ENCODE data around the gene PCSK1. TPM values are rescaled to one million over a fixed set of nuclear protein-coding genes. Genes with fewer than 3 reads are reported as not detected.

Gene PCSK1
- total RNA-seq, 1 donor from 2014 or later = not detected

DNA sequence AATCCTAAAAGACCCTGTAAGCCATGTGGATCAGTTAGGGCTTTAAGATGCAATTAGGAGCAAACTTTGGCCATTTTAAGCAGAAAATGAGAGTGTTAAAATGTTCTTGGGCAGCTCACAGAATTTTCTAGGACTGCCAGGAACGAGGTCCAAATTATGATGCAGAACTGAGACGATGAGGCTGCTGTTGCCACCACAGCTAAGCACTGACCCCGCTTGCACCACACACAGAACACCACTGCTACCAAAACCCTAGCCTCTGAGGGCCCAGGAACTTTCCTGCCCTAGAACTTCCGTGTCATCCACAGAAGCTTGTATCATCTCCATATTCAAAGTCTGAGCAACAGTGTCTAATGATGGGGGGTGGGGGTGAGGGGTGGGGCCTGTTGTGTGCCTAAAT, 41.0 kb upstream of the PCSK1 start:
- Mint-ChIP-seq H3K4me3 (ENCODE audit: unreplicated experiment) (no peak overlapping the region), H3K4me1 (ENCODE audit: unreplicated experiment) (no peaks in the 10 kb centered on the region), H3K27ac (ENCODE audit: unreplicated experiment) (no peak overlapping the region), H3K9me3 (ENCODE audit: unreplicated experiment) (no peaks in the 10 kb centered on the region), H3K27me3 (ENCODE audit: unreplicated experiment) (peaks cover 43% of the 10 kb centered on the region), H3K36me3 (ENCODE audit: unreplicated experiment) (no peaks in the 10 kb centered on the region)
- no peak for DNase-seq (ENCODE audit: extremely low spot score, unreplicated experiment)
- TF ChIP-seq, protein P1, sequence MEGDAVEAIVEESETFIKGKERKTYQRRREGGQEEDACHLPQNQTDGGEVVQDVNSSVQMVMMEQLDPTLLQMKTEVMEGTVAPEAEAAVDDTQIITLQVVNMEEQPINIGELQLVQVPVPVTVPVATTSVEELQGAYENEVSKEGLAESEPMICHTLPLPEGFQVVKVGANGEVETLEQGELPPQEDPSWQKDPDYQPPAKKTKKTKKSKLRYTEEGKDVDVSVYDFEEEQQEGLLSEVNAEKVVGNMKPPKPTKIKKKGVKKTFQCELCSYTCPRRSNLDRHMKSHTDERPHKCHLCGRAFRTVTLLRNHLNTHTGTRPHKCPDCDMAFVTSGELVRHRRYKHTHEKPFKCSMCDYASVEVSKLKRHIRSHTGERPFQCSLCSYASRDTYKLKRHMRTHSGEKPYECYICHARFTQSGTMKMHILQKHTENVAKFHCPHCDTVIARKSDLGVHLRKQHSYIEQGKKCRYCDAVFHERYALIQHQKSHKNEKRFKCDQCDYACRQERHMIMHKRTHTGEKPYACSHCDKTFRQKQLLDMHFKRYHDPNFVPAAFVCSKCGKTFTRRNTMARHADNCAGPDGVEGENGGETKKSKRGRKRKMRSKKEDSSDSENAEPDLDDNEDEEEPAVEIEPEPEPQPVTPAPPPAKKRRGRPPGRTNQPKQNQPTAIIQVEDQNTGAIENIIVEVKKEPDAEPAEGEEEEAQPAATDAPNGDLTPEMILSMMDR (IDR thresholded peaks at IDR 0.05) = no peak

DNA sequence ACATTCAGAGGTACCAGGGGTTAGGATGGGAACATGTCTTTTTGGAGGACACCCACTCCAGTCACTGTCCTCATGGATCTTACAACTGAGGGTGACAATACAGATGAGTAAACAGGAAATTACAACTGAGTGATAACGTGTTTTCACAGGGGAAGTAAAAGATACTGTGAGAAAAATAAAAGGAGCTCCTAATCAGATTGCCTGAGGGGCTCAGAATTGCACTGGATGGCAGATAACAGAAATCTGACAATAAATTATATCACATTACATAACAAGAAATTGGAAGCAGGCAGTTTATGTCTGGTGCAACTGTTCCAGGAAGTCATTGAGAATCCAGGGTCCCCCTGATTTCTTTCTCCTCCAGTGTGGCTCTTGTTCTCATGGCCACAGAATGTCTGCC, 40.1 kb upstream of the PCSK1 start:
- no peak overlapping the region for H3K27ac Mint-ChIP-seq (ENCODE audit: unreplicated experiment)
- H3K4me1 Mint-ChIP-seq (ENCODE audit: unreplicated experiment) = no peaks in the 10 kb centered on the region
- no peak for DNase-seq (ENCODE audit: extremely low spot score, unreplicated experiment)
- TF ChIP-seq, protein P1 (IDR thresholded peaks at IDR 0.05) = no peak
- peaks cover 50% of the 10 kb centered on the region for H3K27me3 Mint-ChIP-seq (ENCODE audit: unreplicated experiment)
- no peaks in the 10 kb centered on the region for H3K9me3 Mint-ChIP-seq (ENCODE audit: unreplicated experiment)
- H3K36me3 Mint-ChIP-seq (ENCODE audit: unreplicated experiment) = no peaks in the 10 kb centered on the region
- H3K4me3 Mint-ChIP-seq (ENCODE audit: unreplicated experiment) = no peak overlapping the region

DNA sequence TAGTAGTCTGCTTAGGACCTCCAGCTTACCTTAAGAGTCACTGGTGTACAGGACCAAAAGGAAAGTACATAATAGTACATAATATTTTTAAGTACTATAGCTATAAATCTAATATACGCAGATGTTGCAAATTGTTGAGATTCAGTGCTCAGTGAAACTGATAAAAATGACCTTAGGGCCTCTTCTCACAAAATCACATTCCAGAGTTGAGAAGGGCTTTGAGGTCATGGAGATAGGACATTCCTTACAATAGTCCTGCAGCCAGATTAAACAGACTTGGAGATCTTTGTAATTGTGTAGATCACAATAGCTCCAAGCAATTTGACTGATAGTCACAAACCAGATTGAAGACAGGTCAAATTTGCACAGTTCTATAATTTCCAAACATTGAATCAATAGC, 37.7 kb upstream of the PCSK1 start:
- no peaks in the 10 kb centered on the region for H3K9me3 Mint-ChIP-seq (ENCODE audit: unreplicated experiment)
- H3K4me1 Mint-ChIP-seq (ENCODE audit: unreplicated experiment) = no peaks in the 10 kb centered on the region
- no peak for DNase-seq (ENCODE audit: extremely low spot score, unreplicated experiment)
- H3K27me3 Mint-ChIP-seq (ENCODE audit: unreplicated experiment) = peaks cover 55% of the 10 kb centered on the region
- H3K27ac Mint-ChIP-seq (ENCODE audit: unreplicated experiment) = no peak overlapping the region
- TF ChIP-seq, protein P1 (IDR thresholded peaks at IDR 0.05) = no peak
- no peak overlapping the region for H3K4me3 Mint-ChIP-seq (ENCODE audit: unreplicated experiment)
- H3K36me3 Mint-ChIP-seq (ENCODE audit: unreplicated experiment) = no peaks in the 10 kb centered on the region

DNA sequence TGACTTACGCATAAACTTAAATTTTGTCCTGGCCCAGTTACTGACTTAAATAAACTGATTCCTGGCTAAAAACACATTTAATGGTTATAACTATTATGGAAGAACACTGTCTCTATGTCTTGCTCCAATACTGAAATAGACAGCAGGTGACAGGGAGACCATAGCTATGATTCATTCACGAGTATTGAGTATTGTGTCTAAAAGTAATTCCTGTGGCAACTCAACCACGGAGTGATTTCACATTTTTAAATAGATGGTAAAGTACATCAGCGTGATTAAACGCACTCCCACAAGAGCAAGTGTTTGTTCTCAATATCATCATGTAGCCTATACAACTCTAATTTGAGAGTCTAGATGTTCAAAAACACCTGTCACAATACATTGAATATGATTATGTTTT, 35.9 kb upstream of the PCSK1 start:
- no peak for DNase-seq (ENCODE audit: extremely low spot score, unreplicated experiment)
- H3K9me3 Mint-ChIP-seq (ENCODE audit: unreplicated experiment) = no peaks in the 10 kb centered on the region
- peaks cover 62% of the 10 kb centered on the region for H3K27me3 Mint-ChIP-seq (ENCODE audit: unreplicated experiment)
- H3K36me3 Mint-ChIP-seq (ENCODE audit: unreplicated experiment) = no peaks in the 10 kb centered on the region
- no peaks in the 10 kb centered on the region for H3K4me1 Mint-ChIP-seq (ENCODE audit: unreplicated experiment)
- no peak overlapping the region for H3K27ac Mint-ChIP-seq (ENCODE audit: unreplicated experiment)
- TF ChIP-seq, protein P1 (IDR thresholded peaks at IDR 0.05) = no peak
- H3K4me3 Mint-ChIP-seq (ENCODE audit: unreplicated experiment) = no peak overlapping the region

DNA sequence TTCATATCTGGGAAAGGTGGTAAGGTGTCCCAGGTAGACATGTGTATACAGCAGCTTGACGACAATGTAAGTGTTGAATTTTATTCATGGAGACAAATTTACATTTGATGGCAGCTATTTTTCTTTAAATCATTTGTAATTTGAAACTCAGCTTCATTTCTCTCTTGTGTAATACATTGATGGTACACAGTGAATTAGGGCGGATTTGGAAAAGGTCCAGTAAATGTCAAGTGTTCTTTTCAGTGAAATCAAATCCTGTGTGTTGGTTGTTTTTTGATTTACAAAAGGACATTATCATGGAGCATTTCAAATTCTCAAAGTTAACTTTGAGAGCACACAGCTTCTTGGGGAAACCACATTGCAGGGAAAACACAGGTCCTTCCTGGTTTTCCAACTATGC, 30.0 kb upstream of the PCSK1 start:
- H3K4me3 Mint-ChIP-seq (ENCODE audit: unreplicated experiment) = no peak overlapping the region

More for the DNA sequence above, 30.0 kb upstream of the PCSK1 start:
- Mint-ChIP-seq H3K4me1 (ENCODE audit: unreplicated experiment) (no peaks in the 10 kb centered on the region), H3K27ac (ENCODE audit: unreplicated experiment) (no peak overlapping the region), H3K9me3 (ENCODE audit: unreplicated experiment) (no peaks in the 10 kb centered on the region), H3K36me3 (ENCODE audit: unreplicated experiment) (no peaks in the 10 kb centered on the region), H3K27me3 (ENCODE audit: unreplicated experiment) (peaks cover 72% of the 10 kb centered on the region)
- DNase-seq (ENCODE audit: extremely low spot score, unreplicated experiment) = no peak
- TF ChIP-seq, protein P1 (IDR thresholded peaks at IDR 0.05) = no peak

All from osteocyte (in vitro differentiated cells).